ENCODE results near the gene CFAP52. TPM values are rescaled to one million over a fixed set of nuclear protein-coding genes. Genes with fewer than 3 reads are reported as not detected.
"Not testable (repeated sequence)": the region's sequence is repeated elsewhere in the genome, so short reads cannot be mapped to it uniquely, and the experiment has no call there.

Gene CFAP52
- total RNA-seq, 2 donors from 2014 or later = not detected

DNA sequence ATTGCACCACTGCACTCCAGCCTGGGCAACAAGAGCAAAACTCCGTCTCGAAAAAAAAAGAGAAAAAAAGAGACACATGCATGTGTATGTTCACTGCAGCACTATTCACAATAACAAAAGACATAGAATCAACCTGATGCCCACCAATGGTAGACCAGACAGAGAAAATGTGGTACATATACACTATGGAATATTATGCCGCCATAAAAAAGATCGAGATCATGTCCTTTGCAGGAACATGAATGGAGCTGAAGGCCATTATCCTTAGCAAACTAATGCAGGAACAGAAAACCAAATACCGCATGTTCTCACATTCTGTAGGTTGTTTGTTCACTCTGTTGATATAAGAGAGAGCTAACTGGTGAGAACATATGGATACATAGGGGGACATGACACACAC lies 9.7 kb upstream of the CFAP52 start:
- DNase-seq (ENCODE audit: low spot score); intact Hi-C loops (cut with DNase I): not testable (repeated sequence)

DNA sequence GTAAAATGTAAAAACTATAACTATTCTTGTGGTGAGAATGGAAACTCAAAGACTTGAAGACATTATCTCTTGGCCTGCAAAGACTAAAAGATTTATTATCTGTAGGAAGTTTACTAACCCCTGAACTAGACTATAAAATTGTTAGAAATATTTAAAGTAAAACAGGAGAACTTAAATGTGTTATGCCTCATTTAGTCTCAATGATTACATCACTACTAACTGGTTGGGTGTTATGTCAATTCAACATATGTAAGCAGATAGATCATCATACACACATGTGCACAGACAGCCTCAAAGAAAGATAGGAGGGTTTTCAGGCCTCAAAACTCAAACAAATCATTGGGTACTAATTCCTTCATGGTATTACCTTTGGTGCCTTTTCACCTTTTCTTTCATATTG lies 8.4 kb upstream of the CFAP52 start:
- intact Hi-C loops (cut with DNase I) = no loop called here
- no peak for DNase-seq (ENCODE audit: low spot score)

DNA sequence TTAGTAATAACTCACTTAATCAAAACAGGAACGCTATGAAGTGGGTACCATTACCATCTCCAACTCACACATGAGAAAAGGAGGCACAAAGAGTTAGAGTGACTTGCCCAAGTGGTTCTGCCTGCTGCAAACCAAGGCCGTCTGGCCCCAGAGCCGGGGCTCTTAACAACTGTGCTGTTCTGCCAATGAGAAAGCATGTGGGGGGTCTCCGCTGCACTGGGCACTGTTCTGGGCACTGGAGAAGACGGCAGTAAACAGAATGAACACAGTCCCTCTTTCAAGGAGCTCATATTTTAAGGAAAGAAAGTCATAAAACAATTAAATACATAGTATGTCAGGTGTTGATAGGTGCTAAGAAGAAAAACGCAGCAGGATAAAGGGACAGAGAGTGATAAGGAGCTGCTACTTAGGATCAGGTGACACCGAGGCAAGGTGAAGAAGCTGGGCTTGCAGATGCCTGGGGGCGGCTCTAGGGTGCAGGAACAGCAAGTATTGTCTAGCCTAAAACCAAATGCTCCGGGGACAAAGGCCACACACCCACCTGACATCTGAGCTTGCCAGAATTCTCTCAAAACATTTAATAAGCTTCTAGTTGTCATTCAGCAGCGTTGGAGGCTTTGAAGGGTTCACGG lies 7.4 kb upstream of the CFAP52 start:
- intact Hi-C loops (cut with DNase I) = no loop called here
- no peak for DNase-seq (ENCODE audit: low spot score)

GRCh38 chr17:9571201-9571600 lies 5.2 kb upstream of the CFAP52 start:
- no peak for DNase-seq (ENCODE audit: low spot score)

GRCh38 chr17:9575381-9576101 lies 901 bp upstream of the CFAP52 start, which contains the start of gene STX8:
TSS of gene STX8 (minus strand) at chr17:9575820. CDS start at chr17:9575808, 12 bp downstream.
- peak; percentile 98 for DNase-seq (ENCODE audit: low spot score)
- intact Hi-C loops (cut with DNase I) = no loop called here

More at GRCh38 chr17:9571201-9571600, 5.2 kb upstream of the CFAP52 start:
- intact Hi-C loops (cut with DNase I) = no loop called here

DNA sequence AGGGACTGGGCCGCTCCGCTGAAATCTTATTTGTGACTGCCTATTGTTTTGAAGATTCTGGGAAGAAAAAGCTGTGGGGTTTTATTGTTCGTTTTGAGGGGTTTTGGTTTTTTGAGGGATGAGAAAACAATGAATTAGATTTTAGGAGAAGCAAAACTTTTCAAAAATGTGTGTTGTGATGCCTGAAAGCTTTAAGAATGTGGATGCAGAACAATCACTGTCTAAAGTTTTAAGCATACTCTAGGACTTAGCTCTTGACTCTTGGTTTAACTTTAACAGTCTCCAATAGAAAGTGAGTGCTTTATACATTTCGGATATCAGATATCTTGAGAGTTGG lies 899 bp downstream of the CFAP52 start:
- DNase-seq (ENCODE audit: low spot score) = no peak
- intact Hi-C loops (cut with DNase I) = no loop called here

DNA sequence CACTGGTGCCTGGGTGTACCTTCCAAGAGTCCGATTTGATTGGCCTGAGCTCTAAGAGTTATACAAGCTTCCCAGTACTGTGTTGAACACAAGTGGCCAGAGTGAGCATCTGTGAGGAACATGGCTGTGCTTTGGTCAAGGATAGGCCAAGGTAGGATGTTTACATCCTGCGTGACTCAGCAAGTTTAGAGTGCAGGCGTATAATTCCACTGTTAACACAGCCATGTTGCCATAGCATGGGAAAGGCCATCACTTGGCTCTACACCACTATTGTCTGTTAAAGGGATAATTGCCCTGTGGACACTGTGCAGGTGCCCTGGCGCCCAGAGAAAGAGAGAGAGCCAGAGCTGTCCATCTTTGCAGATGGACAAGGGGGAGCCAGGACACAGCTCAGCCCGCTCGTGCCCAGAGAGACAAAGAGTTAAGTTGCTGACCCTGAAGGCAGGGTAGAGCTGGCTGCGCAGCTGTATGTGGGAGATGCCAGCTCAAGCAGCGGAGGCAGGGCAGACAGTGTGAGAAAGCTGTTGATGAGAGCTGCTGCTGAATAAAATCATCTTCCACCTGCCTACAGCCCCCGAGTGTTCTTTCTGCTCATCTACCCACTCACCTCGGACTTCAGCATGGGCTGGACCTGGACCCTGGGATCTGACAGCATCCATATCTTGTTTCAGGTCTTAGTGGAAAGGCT lies 11.7 kb downstream of the CFAP52 start:
- no peak for DNase-seq (ENCODE audit: low spot score)
- intact Hi-C loops (cut with DNase I) = no loop called here

DNA sequence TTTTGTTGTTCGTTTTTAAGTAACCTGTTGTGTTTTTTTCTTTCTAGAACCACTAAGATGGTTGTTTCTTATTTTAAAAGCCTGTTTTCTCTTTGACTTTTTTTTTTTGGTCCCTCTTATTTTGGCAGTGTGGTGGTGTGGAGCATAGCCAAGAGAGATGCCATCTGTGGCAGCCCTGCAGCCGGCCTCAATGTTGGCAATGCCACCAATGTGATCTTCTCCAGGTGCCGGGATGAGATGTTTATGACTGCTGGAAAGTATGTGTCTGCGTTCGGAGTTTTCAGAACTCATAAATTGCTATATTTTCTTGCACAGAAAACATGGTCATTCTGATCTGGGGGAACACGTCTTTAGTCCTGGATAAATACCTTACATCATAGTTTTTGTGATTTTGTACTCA lies 17.6 kb downstream of the CFAP52 start:
- intact Hi-C loops (cut with DNase I) = no loop called here
- DNase-seq (ENCODE audit: low spot score) = no peak

DNA sequence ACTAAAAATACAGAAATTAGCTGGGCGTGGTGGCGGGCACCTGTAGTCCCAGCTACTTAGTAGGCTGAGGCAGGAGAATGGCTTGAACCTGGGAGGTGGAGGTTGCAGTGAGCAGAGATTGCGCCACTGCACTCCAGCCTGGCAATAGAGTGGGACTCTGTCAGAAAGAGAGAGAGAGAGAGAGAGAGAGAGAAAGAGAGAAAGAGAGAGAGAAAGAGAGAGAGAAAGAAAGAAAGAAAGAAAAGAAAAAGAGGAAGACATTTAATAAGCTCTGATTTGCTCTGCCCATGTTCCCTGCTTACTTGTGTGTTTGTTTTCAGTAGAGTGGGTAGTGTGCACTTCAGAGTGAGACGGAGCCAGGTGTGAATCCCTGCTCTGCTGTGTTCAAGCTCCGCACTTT lies 21.2 kb downstream of the CFAP52 start:
- DNase-seq (ENCODE audit: low spot score); intact Hi-C loops (cut with DNase I): not testable (repeated sequence)

GRCh38 chr17:9598661-9599060 lies 22.2 kb downstream of the CFAP52 start:
- no peak for DNase-seq (ENCODE audit: low spot score)

GRCh38 chr17:9604583-9604982 lies 28.1 kb downstream of the CFAP52 start:
- DNase-seq (ENCODE audit: low spot score); intact Hi-C loops (cut with DNase I): not testable (repeated sequence)

More at GRCh38 chr17:9598661-9599060, 22.2 kb downstream of the CFAP52 start:
- intact Hi-C loops (cut with DNase I) = no loop called here

GRCh38 chr17:9606453-9606852 lies 30.0 kb downstream of the CFAP52 start:
- no peak for DNase-seq (ENCODE audit: low spot score)
- intact Hi-C loops (cut with DNase I) = no loop called here

DNA sequence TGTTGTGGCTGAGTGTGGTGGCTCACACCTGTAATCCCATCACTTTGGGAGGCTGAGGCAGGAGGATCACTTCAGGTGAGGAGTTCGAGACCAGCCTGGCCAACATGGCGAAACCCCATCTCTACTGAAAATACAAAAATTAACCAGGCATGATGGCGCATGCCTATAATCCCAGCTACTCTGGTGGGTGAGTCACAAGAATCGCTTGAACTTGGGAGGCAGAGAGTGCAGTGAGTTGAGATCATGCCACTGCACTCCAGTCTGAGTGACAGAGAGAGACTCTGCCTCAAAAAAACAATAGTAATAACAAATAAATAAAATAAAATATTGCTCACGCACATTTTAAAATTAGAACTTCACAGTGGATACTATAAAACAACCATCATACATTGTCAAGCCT lies 30.6 kb downstream of the CFAP52 start:
- DNase-seq (ENCODE audit: low spot score); intact Hi-C loops (cut with DNase I): not testable (repeated sequence)

GRCh38 chr17:9611557-9611956 lies 35.1 kb downstream of the CFAP52 start:
- intact Hi-C loops (cut with DNase I) = no loop called here
- DNase-seq (ENCODE audit: low spot score) = no peak

GRCh38 chr17:9612006-9612405 lies 35.6 kb downstream of the CFAP52 start:
- intact Hi-C loops (cut with DNase I) = no loop called here
- DNase-seq (ENCODE audit: low spot score) = no peak

GRCh38 chr17:9615486-9615885 lies 39.0 kb downstream of the CFAP52 start:
- intact Hi-C loops (cut with DNase I) = no loop called here

DNA sequence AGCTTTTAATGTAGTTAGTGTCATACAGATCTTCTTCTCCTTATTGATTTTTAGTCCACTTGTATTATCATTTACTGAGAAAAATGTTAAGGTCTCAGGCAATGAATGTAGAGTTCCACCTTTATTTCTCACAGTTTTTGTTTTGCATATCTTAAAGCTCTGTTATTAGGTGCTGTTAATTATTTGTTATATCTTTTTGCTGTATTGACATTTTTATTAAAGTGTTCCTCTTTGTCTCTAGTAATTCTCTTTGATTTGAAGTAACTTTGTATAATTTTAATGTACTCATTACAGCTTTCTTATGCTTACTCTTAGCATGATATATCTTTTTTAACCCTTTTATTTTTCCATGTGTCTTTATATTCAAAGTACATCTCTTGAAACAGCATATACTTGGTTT lies 46.5 kb downstream of the CFAP52 start:
- intact Hi-C loops (cut with DNase I) = no loop called here
- no peak for DNase-seq (ENCODE audit: low spot score)

More at GRCh38 chr17:9615486-9615885, 39.0 kb downstream of the CFAP52 start:
- no peak for DNase-seq (ENCODE audit: low spot score)

- intact Hi-C loops (cut with DNase I) = no loop called here
- no peak for DNase-seq (ENCODE audit: low spot score)
Measured at GRCh38 chr17:9628509-9628908, 52.1 kb downstream of the CFAP52 start.

DNA sequence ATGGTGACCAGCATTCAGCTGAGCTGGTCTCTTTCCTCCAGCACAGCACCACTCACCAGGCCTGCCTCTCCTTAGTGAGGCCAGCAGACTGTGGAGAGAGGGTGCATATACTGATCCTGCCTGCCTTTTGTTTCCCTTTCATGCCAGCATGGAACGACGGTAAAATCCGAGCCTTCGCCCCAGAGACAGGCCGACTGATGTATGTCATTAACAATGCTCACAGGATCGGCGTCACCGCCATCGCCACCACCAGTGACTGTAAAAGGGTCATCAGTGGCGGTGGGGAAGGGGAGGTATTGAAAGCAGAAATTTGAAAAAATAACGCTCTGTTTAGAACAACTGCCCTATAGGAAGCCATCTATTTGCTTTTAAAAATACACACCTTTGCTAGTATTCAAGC lies 56.3 kb downstream of the CFAP52 start:
- DNase-seq (ENCODE audit: low spot score) = no peak
- intact Hi-C loops (cut with DNase I) = no loop called here

GRCh38 chr17:9635340-9635739 lies 58.9 kb downstream of the CFAP52 start:
- intact Hi-C loops (cut with DNase I) = no loop called here
- DNase-seq (ENCODE audit: low spot score) = no peak

Data from posterior vena cava (tissue), 2 donors.